PC-3 (cell line): Measurements from ENCODE around the gene CENPO. TPM values are rescaled to one million over a fixed set of nuclear protein-coding genes. Genes with fewer than 3 reads are reported as not detected.
A peak's percentile ranks its signal among the peaks of the same experiment; 100 is the strongest.

Experiments
- ATAC-seq: fragments of 200-7000 bp; cut with Tn5 transposase; 2 replicates; pipeline ENCODE4 v1.9.1; 2020; ENCODE audit warnings: mild to moderate bottlenecking, moderate library complexity
- BruUV-seq: library from RNA; stranded (reverse); fragments of 400-500 nt; replicated peaks from 2 replicates; lab custom pipeline; 2021; lab: Mats Ljungman, UMichigan
- CTCF ChIA-PET: fragments of 300-600 bp; sonication (Branson Sonifier 250); formaldehyde crosslinking; loops from one replicate; lab custom pipeline; 2022; ENCODE audit warnings: antibody characterized with exemption; lab: Charles Lee
- POLR2A ChIA-PET: fragments of 300-600 bp; sonication (Branson Sonifier 250); formaldehyde crosslinking; loops from one replicate; lab custom pipeline; 2022; ENCODE audit warnings: antibody characterized with exemption; ENCODE audit not compliant: unreplicated experiment; lab: Charles Lee
- DNase-seq: peaks from one replicate; pipeline ENCODE4 v3.0.0-alpha.2; 2015
- H2AFZ ChIP-seq: fragments of 300-600 bp; sonication (generic); 2 replicates; pipeline ENCODE4 v1.6.0; 2016; ENCODE audit warnings: antibody characterized with exemption, low read length
- H3F3A ChIP-seq: fragments of 300-600 bp; sonication (generic); one replicate; pipeline ENCODE4 v1.6.0; 2017; ENCODE audit warnings: antibody characterized with exemption, low read length, control low read depth, mild to moderate bottlenecking; ENCODE audit not compliant: unreplicated experiment
- H3K27ac ChIP-seq: fragments of 300-600 bp; sonication (generic); 2 replicates; pipeline ENCODE4 v1.5.1; 2016; ENCODE audit warnings: mild to moderate bottlenecking, low read length
- H3K27me3 ChIP-seq: fragments of 300-600 bp; sonication (generic); 2 replicates; pipeline ENCODE4 v1.6.1; 2016; ENCODE audit warnings: low read length, mixed read lengths
- H3K36me3 ChIP-seq: fragments of 300-600 bp; sonication (generic); 2 replicates; pipeline ENCODE4 v1.6.1; 2016; ENCODE audit warnings: low read depth, mixed run types, low read length, mixed read lengths
- H3K4me1 ChIP-seq: fragments of 300-600 bp; sonication (generic); 2 replicates; pipeline ENCODE4 v1.5.1; 2016; ENCODE audit warnings: low read length; ENCODE audit not compliant: insufficient read depth
- H3K4me2 ChIP-seq: fragments of 300-600 bp; sonication (generic); 2 replicates; pipeline ENCODE4 v1.6.0; 2016; ENCODE audit warnings: low read length
- H3K4me3 ChIP-seq: fragments of 300-600 bp; sonication (generic); 2 replicates; pipeline ENCODE4 v1.5.1; 2016; ENCODE audit warnings: mild to moderate bottlenecking, low read length, mixed read lengths
- H3K79me2 ChIP-seq: fragments of 300-600 bp; sonication (generic); 2 replicates; pipeline ENCODE4 v1.6.1; 2017; ENCODE audit warnings: low read length, mixed read lengths
- H3K9ac ChIP-seq: fragments of 300-600 bp; sonication (generic); 2 replicates; pipeline ENCODE4 v1.6.0; 2016; ENCODE audit warnings: mild to moderate bottlenecking, low read length
- H3K9me2 ChIP-seq: fragments of 300-600 bp; sonication (generic); replicated peaks from 2 replicates; pipeline ENCODE4 v1.6.1; 2016; ENCODE audit warnings: mixed run types, low read length, mixed read lengths
- H3K9me3 ChIP-seq: fragments of 300-600 bp; sonication (generic); 2 replicates; pipeline ENCODE4 v1.6.1; 2016; ENCODE audit warnings: low read length, mixed read lengths
- H4K20me1 ChIP-seq: fragments of 300-600 bp; sonication (generic); 2 replicates; pipeline ENCODE4 v1.6.1; 2016; ENCODE audit warnings: low read length, mixed read lengths
- EZH2 ChIP-seq: fragments of 300-600 bp; sonication (generic); IDR thresholded peaks from one replicate; pipeline ENCODE4 v1.6.1; 2017; ENCODE audit warnings: antibody characterized with exemption, mild to moderate bottlenecking, low read length; ENCODE audit not compliant: unreplicated experiment
- EZH2phosphoT487 ChIP-seq: fragments of 300-600 bp; sonication (generic); IDR thresholded peaks from 2 replicates; pipeline ENCODE4 v1.6.1; 2018; ENCODE audit warnings: mild to moderate bottlenecking, antibody characterized with exemption, low read length, borderline replicate concordance
- intact Hi-C: fragments of 100-400 bp; cut with micrococcal nuclease; formaldehyde crosslinking; loops from 2 replicates; pipeline ENCODE4 v1.9.0; 2023
- total RNA-seq: library from RNA; depleted of rRNA; stranded (reverse); fragments of >200 nt; gene quantifications from 2 replicates; pipeline ENCODE4 v1.2.3, GENCODE V29; 2014
- TF ChIP-seq, protein P1 (sequence below): fragments of 300-600 bp; sonication (generic); conservative IDR thresholded peaks from 2 replicates; pipeline ENCODE4 v1.5.1; 2017; ENCODE audit warnings: antibody characterized with exemption, low read depth, mild to moderate bottlenecking, low read length

The CENPO gene
- total RNA-seq, 1 experiment from 2014 or later: 41.4 TPM

GRCh38 chr2:24813691-24814137 is 20.5 kb downstream of the CENPO start:
- no TSS peak for BruUV-seq
- no peak overlapping the region for H3K27ac ChIP-seq
- peaks cover 61% of the 10 kb centered on the region for H3K79me2 ChIP-seq
- H3K4me1 ChIP-seq: peaks cover 20% of the 10 kb centered on the region
- no peak overlapping the region for H2AFZ ChIP-seq
- no peaks in the 10 kb centered on the region for H3K9me3 ChIP-seq
- H3F3A ChIP-seq: no peaks in the 10 kb centered on the region
- no peak overlapping the region for H3K9ac ChIP-seq
- H3K27me3 ChIP-seq: no peaks in the 10 kb centered on the region
- H3K4me2 ChIP-seq: no peak overlapping the region
- POLR2A ChIA-PET: no interaction called here
- CTCF ChIA-PET: no interaction called here
- intact Hi-C loops: no loop called here
- peaks cover 33% of the 10 kb centered on the region; the same call in 1 of the 2 replicates for H3K36me3 ChIP-seq
- no peak for DNase-seq
- no peaks in the 10 kb centered on the region for H3K9me2 ChIP-seq
- TF ChIP-seq, protein P1, sequence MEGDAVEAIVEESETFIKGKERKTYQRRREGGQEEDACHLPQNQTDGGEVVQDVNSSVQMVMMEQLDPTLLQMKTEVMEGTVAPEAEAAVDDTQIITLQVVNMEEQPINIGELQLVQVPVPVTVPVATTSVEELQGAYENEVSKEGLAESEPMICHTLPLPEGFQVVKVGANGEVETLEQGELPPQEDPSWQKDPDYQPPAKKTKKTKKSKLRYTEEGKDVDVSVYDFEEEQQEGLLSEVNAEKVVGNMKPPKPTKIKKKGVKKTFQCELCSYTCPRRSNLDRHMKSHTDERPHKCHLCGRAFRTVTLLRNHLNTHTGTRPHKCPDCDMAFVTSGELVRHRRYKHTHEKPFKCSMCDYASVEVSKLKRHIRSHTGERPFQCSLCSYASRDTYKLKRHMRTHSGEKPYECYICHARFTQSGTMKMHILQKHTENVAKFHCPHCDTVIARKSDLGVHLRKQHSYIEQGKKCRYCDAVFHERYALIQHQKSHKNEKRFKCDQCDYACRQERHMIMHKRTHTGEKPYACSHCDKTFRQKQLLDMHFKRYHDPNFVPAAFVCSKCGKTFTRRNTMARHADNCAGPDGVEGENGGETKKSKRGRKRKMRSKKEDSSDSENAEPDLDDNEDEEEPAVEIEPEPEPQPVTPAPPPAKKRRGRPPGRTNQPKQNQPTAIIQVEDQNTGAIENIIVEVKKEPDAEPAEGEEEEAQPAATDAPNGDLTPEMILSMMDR: no peak
- no peak for TF ChIP-seq EZH2
- no peak for ATAC-seq
- 0 out of 2 replicates have a peak, but pooled peaks cover 4% of the 10 kb centered on the region for H4K20me1 ChIP-seq
- H3K4me3 ChIP-seq: no peak overlapping the region

- no peaks in the 10 kb centered on the region for H3F3A ChIP-seq
- H3K79me2 ChIP-seq: peaks cover 53% of the 10 kb centered on the region
- DNase-seq (no peak), ATAC-seq (no peak)
- peaks cover 12% of the 10 kb centered on the region for H3K4me1 ChIP-seq
- H3K9ac ChIP-seq: no peak overlapping the region
- peaks cover 37% of the 10 kb centered on the region; the same call in 1 of the 2 replicates for H3K36me3 ChIP-seq
- H3K27me3 ChIP-seq: no peaks in the 10 kb centered on the region
- intact Hi-C loops: no loop called here
- H4K20me1 ChIP-seq: 0 out of 2 replicates have a peak, but pooled peaks cover 4% of the 10 kb centered on the region
- no peak for TF ChIP-seq EZH2
- TF ChIP-seq EZH2phosphoT487: no peak
- TF ChIP-seq, protein P1: no peak
- no peak overlapping the region for H3K4me3 ChIP-seq
- no peak overlapping the region for H3K4me2 ChIP-seq
- POLR2A ChIA-PET: no interaction called here
- no peaks in the 10 kb centered on the region for H3K9me3 ChIP-seq
- H3K27ac ChIP-seq: no peak overlapping the region
- no TSS peak for BruUV-seq
- H3K9me2 ChIP-seq: no peaks in the 10 kb centered on the region
- no peak overlapping the region for H2AFZ ChIP-seq
- CTCF ChIA-PET: no interaction called here
Observed at GRCh38 chr2:24814516-24814915, 21.3 kb downstream of the CENPO start.

DNA sequence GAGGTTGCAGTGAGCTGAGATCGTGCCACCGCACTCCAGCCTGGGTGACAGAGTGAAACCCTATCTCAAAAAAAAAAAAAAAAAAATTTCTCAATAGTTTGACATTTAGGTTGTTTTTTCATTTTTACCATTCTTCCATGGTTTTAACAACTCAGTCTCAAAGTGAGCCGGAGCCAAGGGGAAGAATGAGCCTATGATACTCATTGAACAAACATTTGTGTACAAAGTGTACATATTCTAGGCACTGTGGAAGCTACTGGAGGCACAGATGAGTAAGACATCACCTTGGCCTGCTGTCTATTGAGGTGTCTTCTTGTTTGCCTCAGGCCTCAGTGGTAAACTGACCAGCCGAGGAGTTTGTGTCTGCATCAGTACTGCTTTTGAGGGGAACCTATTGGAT is 21.9 kb downstream of the CENPO start:
- Histone ChIP-seq H3K27ac (no peak overlapping the region), H3K4me1 (peaks cover 5% of the 10 kb centered on the region), H3F3A (no peaks in the 10 kb centered on the region), H3K79me2 (peaks cover 46% of the 10 kb centered on the region), H3K4me2 (no peak overlapping the region), H3K9me3 (no peaks in the 10 kb centered on the region), H4K20me1 (0 out of 2 replicates have a peak, but pooled peaks cover 4% of the 10 kb centered on the region), H3K9me2 (no peaks in the 10 kb centered on the region), H3K27me3 (no peaks in the 10 kb centered on the region), H3K9ac (no peak overlapping the region), H3K4me3 (no peak overlapping the region), H3K36me3 (peaks cover 37% of the 10 kb centered on the region; the same call in 1 of the 2 replicates), H2AFZ (no peak overlapping the region)
- ChIA-PET CTCF (no interaction called here), POLR2A (no interaction called here)
- intact Hi-C loops: no loop called here
- no peak for DNase-seq
- peak; percentile 33; the same call in 1 of the 2 replicates for ATAC-seq
- TF ChIP-seq, protein P1: no peak
- TF ChIP-seq EZH2: no peak
- TF ChIP-seq EZH2phosphoT487: no peak
- BruUV-seq: no TSS peak
